ENCODE data around the gene TF. TPM values are rescaled to one million over a fixed set of nuclear protein-coding genes. Genes with fewer than 3 reads are reported as not detected.

Gene TF
- total and polyA plus RNA-seq, 2 of the 8 experiments (the other 6 are each of a cell fraction or from before 2014, with no cell fraction given) = 0.02 to 0.26 TPM

DNA sequence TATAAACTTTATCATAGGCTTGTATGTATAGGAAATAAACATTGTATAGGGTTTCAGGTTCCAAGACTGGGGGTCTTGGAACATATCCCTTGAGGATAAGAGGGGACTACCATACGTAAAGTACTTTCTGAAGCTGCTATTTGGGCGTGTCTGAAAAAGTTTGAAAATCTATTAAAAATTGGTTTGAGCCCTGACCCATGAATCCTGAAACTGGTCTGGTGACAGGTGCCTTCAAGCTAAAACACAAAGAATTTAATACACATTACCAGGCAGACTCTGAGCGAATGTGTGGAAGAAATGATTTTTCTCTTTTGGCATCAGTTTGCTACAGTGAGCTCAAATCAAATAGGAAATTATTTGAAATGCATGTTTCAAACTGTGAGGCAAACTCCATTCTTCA, 16.3 kb downstream of the TF start (continued):
- TF ChIP-seq TCF12 (IDR thresholded peaks at IDR 0.05; ENCODE audit: low read depth, low read length) (no peak), MAFK (IDR thresholded peaks at IDR 0.05; ENCODE audit: low read depth, low read length) (no peak), HDAC6 (IDR thresholded peaks at IDR 0.05; ENCODE audit: low read depth, low read length) (no peak), TAF7 (optimal IDR thresholded peaks at IDR 0.05; ENCODE audit: borderline replicate concordance, low read depth, low read length) (no peak), KDM4A (IDR thresholded peaks at IDR 0.05; ENCODE audit: low read depth, low read length, severe bottlenecking) (no peak)
- TF ChIP-seq, protein P1, sequence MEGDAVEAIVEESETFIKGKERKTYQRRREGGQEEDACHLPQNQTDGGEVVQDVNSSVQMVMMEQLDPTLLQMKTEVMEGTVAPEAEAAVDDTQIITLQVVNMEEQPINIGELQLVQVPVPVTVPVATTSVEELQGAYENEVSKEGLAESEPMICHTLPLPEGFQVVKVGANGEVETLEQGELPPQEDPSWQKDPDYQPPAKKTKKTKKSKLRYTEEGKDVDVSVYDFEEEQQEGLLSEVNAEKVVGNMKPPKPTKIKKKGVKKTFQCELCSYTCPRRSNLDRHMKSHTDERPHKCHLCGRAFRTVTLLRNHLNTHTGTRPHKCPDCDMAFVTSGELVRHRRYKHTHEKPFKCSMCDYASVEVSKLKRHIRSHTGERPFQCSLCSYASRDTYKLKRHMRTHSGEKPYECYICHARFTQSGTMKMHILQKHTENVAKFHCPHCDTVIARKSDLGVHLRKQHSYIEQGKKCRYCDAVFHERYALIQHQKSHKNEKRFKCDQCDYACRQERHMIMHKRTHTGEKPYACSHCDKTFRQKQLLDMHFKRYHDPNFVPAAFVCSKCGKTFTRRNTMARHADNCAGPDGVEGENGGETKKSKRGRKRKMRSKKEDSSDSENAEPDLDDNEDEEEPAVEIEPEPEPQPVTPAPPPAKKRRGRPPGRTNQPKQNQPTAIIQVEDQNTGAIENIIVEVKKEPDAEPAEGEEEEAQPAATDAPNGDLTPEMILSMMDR (IDR thresholded peaks at IDR 0.05; ENCODE audit: control extremely low read depth in 1 of 3, insufficient read depth in 1 of 3, low read depth in 1 of 3, low read length in 3 of 3) = no peak
